PC-3 (cell line): Measurements from ENCODE around the gene GPC6. TPM values are rescaled to one million over a fixed set of nuclear protein-coding genes. Genes with fewer than 3 reads are reported as not detected.

Source experiments
- ATAC-seq: fragments of 200-7000 bp; cut with Tn5 transposase; 2 replicates; pipeline ENCODE4 v1.9.1; 2020; ENCODE audit warnings: mild to moderate bottlenecking, moderate library complexity
- BruUV-seq: library from RNA; stranded (reverse); fragments of 400-500 nt; replicated peaks from 2 replicates; lab custom pipeline; 2021; lab: Mats Ljungman, UMichigan
- CTCF ChIA-PET: fragments of 300-600 bp; sonication (Branson Sonifier 250); formaldehyde crosslinking; loops from one replicate; lab custom pipeline; 2022; ENCODE audit warnings: antibody characterized with exemption; lab: Charles Lee
- POLR2A ChIA-PET: fragments of 300-600 bp; sonication (Branson Sonifier 250); formaldehyde crosslinking; loops from one replicate; lab custom pipeline; 2022; ENCODE audit warnings: antibody characterized with exemption; ENCODE audit not compliant: unreplicated experiment; lab: Charles Lee
- DNase-seq: peaks from one replicate; pipeline ENCODE4 v3.0.0-alpha.2; 2015
- H2AFZ ChIP-seq: fragments of 300-600 bp; sonication (generic); 2 replicates; pipeline ENCODE4 v1.6.0; 2016; ENCODE audit warnings: antibody characterized with exemption, low read length
- H3F3A ChIP-seq: fragments of 300-600 bp; sonication (generic); one replicate; pipeline ENCODE4 v1.6.0; 2017; ENCODE audit warnings: antibody characterized with exemption, low read length, control low read depth, mild to moderate bottlenecking; ENCODE audit not compliant: unreplicated experiment
- H3K27ac ChIP-seq: fragments of 300-600 bp; sonication (generic); 2 replicates; pipeline ENCODE4 v1.5.1; 2016; ENCODE audit warnings: mild to moderate bottlenecking, low read length
- H3K27me3 ChIP-seq: fragments of 300-600 bp; sonication (generic); 2 replicates; pipeline ENCODE4 v1.6.1; 2016; ENCODE audit warnings: low read length, mixed read lengths
- H3K36me3 ChIP-seq: fragments of 300-600 bp; sonication (generic); 2 replicates; pipeline ENCODE4 v1.6.1; 2016; ENCODE audit warnings: low read depth, mixed run types, low read length, mixed read lengths
- H3K4me1 ChIP-seq: fragments of 300-600 bp; sonication (generic); 2 replicates; pipeline ENCODE4 v1.5.1; 2016; ENCODE audit warnings: low read length; ENCODE audit not compliant: insufficient read depth
- H3K4me2 ChIP-seq: fragments of 300-600 bp; sonication (generic); 2 replicates; pipeline ENCODE4 v1.6.0; 2016; ENCODE audit warnings: low read length
- H3K4me3 ChIP-seq: fragments of 300-600 bp; sonication (generic); 2 replicates; pipeline ENCODE4 v1.5.1; 2016; ENCODE audit warnings: mild to moderate bottlenecking, low read length, mixed read lengths
- H3K79me2 ChIP-seq: fragments of 300-600 bp; sonication (generic); 2 replicates; pipeline ENCODE4 v1.6.1; 2017; ENCODE audit warnings: low read length, mixed read lengths
- H3K9ac ChIP-seq: fragments of 300-600 bp; sonication (generic); 2 replicates; pipeline ENCODE4 v1.6.0; 2016; ENCODE audit warnings: mild to moderate bottlenecking, low read length
- H3K9me2 ChIP-seq: fragments of 300-600 bp; sonication (generic); replicated peaks from 2 replicates; pipeline ENCODE4 v1.6.1; 2016; ENCODE audit warnings: mixed run types, low read length, mixed read lengths
- H3K9me3 ChIP-seq: fragments of 300-600 bp; sonication (generic); 2 replicates; pipeline ENCODE4 v1.6.1; 2016; ENCODE audit warnings: low read length, mixed read lengths
- H4K20me1 ChIP-seq: fragments of 300-600 bp; sonication (generic); 2 replicates; pipeline ENCODE4 v1.6.1; 2016; ENCODE audit warnings: low read length, mixed read lengths
- CTCF ChIP-seq: fragments of 300-600 bp; sonication (generic); conservative IDR thresholded peaks from 2 replicates; pipeline ENCODE4 v1.5.1; 2017; ENCODE audit warnings: antibody characterized with exemption, low read depth, mild to moderate bottlenecking, low read length
- EZH2 ChIP-seq: fragments of 300-600 bp; sonication (generic); IDR thresholded peaks from one replicate; pipeline ENCODE4 v1.6.1; 2017; ENCODE audit warnings: antibody characterized with exemption, mild to moderate bottlenecking, low read length; ENCODE audit not compliant: unreplicated experiment
- EZH2phosphoT487 ChIP-seq: fragments of 300-600 bp; sonication (generic); IDR thresholded peaks from 2 replicates; pipeline ENCODE4 v1.6.1; 2018; ENCODE audit warnings: mild to moderate bottlenecking, antibody characterized with exemption, low read length, borderline replicate concordance
- intact Hi-C: fragments of 100-400 bp; cut with micrococcal nuclease; formaldehyde crosslinking; loops from 2 replicates; pipeline ENCODE4 v1.9.0; 2023
- total RNA-seq: library from RNA; depleted of rRNA; stranded (reverse); fragments of >200 nt; gene quantifications from 2 replicates; pipeline ENCODE4 v1.2.3, GENCODE V29; 2014

GPC6 gene
- total RNA-seq, 1 experiment from 2014 or later, result 3.5 TPM

GRCh38 chr13:93794197-93794885 lies 567.7 kb downstream of the GPC6 start:
- Histone ChIP-seq H3K27me3 (no peaks in the 10 kb centered on the region), H3K9me2 (no peaks in the 10 kb centered on the region), H3K9ac (no peak overlapping the region), H3K4me1 (no peaks in the 10 kb centered on the region), H3K9me3 (no peaks in the 10 kb centered on the region), H3K79me2 (no peaks in the 10 kb centered on the region), H3K27ac (no peak overlapping the region), H3K4me3 (no peak overlapping the region), H4K20me1 (no peaks in the 10 kb centered on the region), H3F3A (no peaks in the 10 kb centered on the region), H2AFZ (no peak overlapping the region), H3K36me3 (no peaks in the 10 kb centered on the region), H3K4me2 (no peak overlapping the region)
- ChIA-PET CTCF (no interaction called here), POLR2A (no interaction called here)
- TF ChIP-seq EZH2phosphoT487, result no peak
- TF ChIP-seq EZH2, result no peak
- no peak for TF ChIP-seq CTCF
- no TSS peak for BruUV-seq
- ATAC-seq (no peak), DNase-seq (no peak)
- intact Hi-C loops, result no loop called here

GRCh38 chr13:93797463-93797862 lies 570.9 kb downstream of the GPC6 start:
- Histone ChIP-seq H3K4me3 (no peak overlapping the region), H3K9me3 (no peaks in the 10 kb centered on the region), H3F3A (no peaks in the 10 kb centered on the region), H3K9me2 (no peaks in the 10 kb centered on the region), H3K27ac (no peak overlapping the region), H3K27me3 (no peaks in the 10 kb centered on the region), H3K36me3 (no peaks in the 10 kb centered on the region), H2AFZ (no peak overlapping the region), H4K20me1 (no peaks in the 10 kb centered on the region), H3K4me2 (no peak overlapping the region), H3K9ac (no peak overlapping the region), H3K79me2 (no peaks in the 10 kb centered on the region), H3K4me1 (no peaks in the 10 kb centered on the region)
- TF ChIP-seq EZH2, result no peak
- no peak for TF ChIP-seq CTCF
- TF ChIP-seq EZH2phosphoT487, result no peak
- ChIA-PET CTCF (interaction anchor here (0.5 kb wide), 1 partner anchor 289 kb away, joined by 3 read pairs; no protein-coding TSS in a partner anchor), POLR2A (no interaction called here)
- ATAC-seq, result no peak
- DNase-seq, result no peak
- BruUV-seq, result no TSS peak
- intact Hi-C loops, result no loop called here

- Histone ChIP-seq H3K4me3 (no peak overlapping the region), H3K27me3 (no peaks in the 10 kb centered on the region), H3K36me3 (no peaks in the 10 kb centered on the region), H3K4me1 (no peaks in the 10 kb centered on the region), H2AFZ (no peak overlapping the region), H3K79me2 (no peaks in the 10 kb centered on the region), H3F3A (no peaks in the 10 kb centered on the region), H4K20me1 (no peaks in the 10 kb centered on the region), H3K9me2 (no peaks in the 10 kb centered on the region), H3K9me3 (no peaks in the 10 kb centered on the region), H3K27ac (no peak overlapping the region), H3K4me2 (no peak overlapping the region), H3K9ac (no peak overlapping the region)
- ATAC-seq, result no peak
- no peak for DNase-seq
- intact Hi-C loops, result no loop called here
- BruUV-seq, result no TSS peak
- ChIA-PET CTCF (no interaction called here), POLR2A (no interaction called here)
- TF ChIP-seq CTCF, result no peak
- TF ChIP-seq EZH2, result no peak
- TF ChIP-seq EZH2phosphoT487, result no peak
Observed at GRCh38 chr13:93800342-93800741, 573.7 kb downstream of the GPC6 start.
